HEK293 (cell line): ENCODE measurements around the gene PLEKHA7.

Experiments used
- CTCF ChIA-PET: fragments of 350-600 bp; formaldehyde crosslinking; extraction: SDS; loops from one replicate; lab custom pipeline; 2021; ENCODE audit warnings: antibody characterized with exemption; lab: Yijun Ruan, JAX
- POLR2A ChIA-PET: fragments of 300-600 bp; formaldehyde crosslinking; extraction: SDS; loops from one replicate; lab custom pipeline; 2020; ENCODE audit warnings: antibody characterized with exemption, inconsistent platforms; lab: Yijun Ruan, JAX
- H3K27ac ChIP-seq: fragments of 200-500 bp; sonication (Bioruptor generic); 2 replicates; pipeline ENCODE4 v1.5.1; 2014; ENCODE audit warnings: low read depth, low read length, control low read depth, inconsistent platforms; ENCODE audit errors: extremely low read depth
- H3K36me3 ChIP-seq, 2 experiments: fragments of 200-500 bp in 1 of 2; sonication (Bioruptor generic) in 1 of 2; 1 replicate in 1 of 2; 2 replicates in 1 of 2; pipeline ENCODE4 v1.5.1; 2014 to 2017; ENCODE audit warnings: inconsistent platforms in 2 of 2, low read length in 2 of 2; ENCODE audit not compliant: control insufficient read depth in 2 of 2, insufficient read depth in 1 of 2
- H3K4me1 ChIP-seq: fragments of 200-500 bp; sonication (Bioruptor generic); 2 replicates; pipeline ENCODE4 v1.5.1; 2014; ENCODE audit warnings: mild to moderate bottlenecking, low read length, inconsistent platforms; ENCODE audit not compliant: control insufficient read depth, insufficient read depth
- H3K4me3 ChIP-seq: 2 replicates; pipeline ENCODE4 v1.5.1; 2011; ENCODE audit warnings: low read depth, mild to moderate bottlenecking, control low read depth, low read length, moderate library complexity
- H3K9me3 ChIP-seq: fragments of 200-500 bp; sonication (Bioruptor generic); 2 replicates; pipeline ENCODE4 v1.5.1; 2014; ENCODE audit warnings: low read depth, low read length, inconsistent platforms; ENCODE audit not compliant: control insufficient read depth, insufficient read depth
- EGR2 ChIP-seq: fragments of 450-650 bp; formaldehyde crosslinking; IDR thresholded peaks from 2 replicates; pipeline ENCODE4 v1.5.1; 2016; ENCODE audit warnings: low read depth, missing biosample characterization, missing genetic modification characterization
- GLIS1 ChIP-seq: fragments of 450-650 bp; formaldehyde crosslinking; IDR thresholded peaks from 2 replicates; pipeline ENCODE4 v1.5.1; 2016; ENCODE audit warnings: missing biosample characterization, missing genetic modification characterization
- HOXA7 ChIP-seq: sonication (generic); formaldehyde crosslinking; IDR thresholded peaks from 2 replicates; pipeline ENCODE4 v1.8.1; 2022; ENCODE audit warnings: missing genetic modification reagents, borderline replicate concordance
- SP2 ChIP-seq: fragments of 450-650 bp; formaldehyde crosslinking; IDR thresholded peaks from 2 replicates; pipeline ENCODE4 v1.5.1; 2016; ENCODE audit warnings: missing biosample characterization, missing genetic modification characterization
- ZNF121 ChIP-seq: fragments of 450-650 bp; formaldehyde crosslinking; IDR thresholded peaks from 2 replicates; pipeline ENCODE4 v1.5.1; 2016; ENCODE audit warnings: missing biosample characterization, missing genetic modification characterization
- ZNF138 ChIP-seq: fragments of 450-650 bp; formaldehyde crosslinking; IDR thresholded peaks from 2 replicates; pipeline ENCODE4 v1.5.1; 2016; ENCODE audit warnings: missing biosample characterization, missing genetic modification characterization, borderline replicate concordance
- ZNF169 ChIP-seq: fragments of 450-650 bp; formaldehyde crosslinking; IDR thresholded peaks from 2 replicates; pipeline ENCODE4 v1.5.1; 2016; ENCODE audit warnings: missing biosample characterization, missing genetic modification characterization
- ZNF214 ChIP-seq: fragments of 450-650 bp; formaldehyde crosslinking; IDR thresholded peaks from 2 replicates; pipeline ENCODE4 v1.5.1; 2017; ENCODE audit warnings: missing biosample characterization, mild to moderate bottlenecking, missing genetic modification characterization, borderline replicate concordance
- ZNF501 ChIP-seq: fragments of 450-650 bp; formaldehyde crosslinking; IDR thresholded peaks from 2 replicates; pipeline ENCODE4 v1.5.1; 2016; ENCODE audit warnings: missing biosample characterization, missing genetic modification characterization
- ZNF600 ChIP-seq: fragments of 450-650 bp; formaldehyde crosslinking; IDR thresholded peaks from 2 replicates; pipeline ENCODE4 v1.5.1; 2016; ENCODE audit warnings: missing biosample characterization, missing genetic modification characterization
- ZNF629 ChIP-seq: fragments of 450-650 bp; formaldehyde crosslinking; IDR thresholded peaks from 2 replicates; pipeline ENCODE4 v1.5.1; 2017; ENCODE audit warnings: missing biosample characterization, missing genetic modification characterization
- ZNF677 ChIP-seq: fragments of 450-650 bp; IDR thresholded peaks from 2 replicates; pipeline ENCODE4 v1.5.0; 2018; ENCODE audit warnings: missing biosample characterization, mild to moderate bottlenecking, missing genetic modification characterization, moderate library complexity
- TF ChIP-seq, protein P1 (sequence below): fragments of 450-650 bp; formaldehyde crosslinking; IDR thresholded peaks from 2 replicates; pipeline ENCODE4 v1.5.1; 2016; ENCODE audit warnings: missing biosample characterization, missing genetic modification characterization
- TF ChIP-seq, protein P2 (sequence below): fragments of 450-650 bp; formaldehyde crosslinking; conservative IDR thresholded peaks from 2 replicates; pipeline ENCODE4 v1.5.1; 2016; ENCODE audit warnings: low read depth, missing biosample characterization, missing genetic modification characterization
- TF ChIP-seq, protein P3 (sequence below): fragments of 450-650 bp; formaldehyde crosslinking; IDR thresholded peaks from 2 replicates; pipeline ENCODE4 v1.5.1; 2016; ENCODE audit warnings: missing biosample characterization, missing genetic modification characterization

Gene PLEKHA7

DNA sequence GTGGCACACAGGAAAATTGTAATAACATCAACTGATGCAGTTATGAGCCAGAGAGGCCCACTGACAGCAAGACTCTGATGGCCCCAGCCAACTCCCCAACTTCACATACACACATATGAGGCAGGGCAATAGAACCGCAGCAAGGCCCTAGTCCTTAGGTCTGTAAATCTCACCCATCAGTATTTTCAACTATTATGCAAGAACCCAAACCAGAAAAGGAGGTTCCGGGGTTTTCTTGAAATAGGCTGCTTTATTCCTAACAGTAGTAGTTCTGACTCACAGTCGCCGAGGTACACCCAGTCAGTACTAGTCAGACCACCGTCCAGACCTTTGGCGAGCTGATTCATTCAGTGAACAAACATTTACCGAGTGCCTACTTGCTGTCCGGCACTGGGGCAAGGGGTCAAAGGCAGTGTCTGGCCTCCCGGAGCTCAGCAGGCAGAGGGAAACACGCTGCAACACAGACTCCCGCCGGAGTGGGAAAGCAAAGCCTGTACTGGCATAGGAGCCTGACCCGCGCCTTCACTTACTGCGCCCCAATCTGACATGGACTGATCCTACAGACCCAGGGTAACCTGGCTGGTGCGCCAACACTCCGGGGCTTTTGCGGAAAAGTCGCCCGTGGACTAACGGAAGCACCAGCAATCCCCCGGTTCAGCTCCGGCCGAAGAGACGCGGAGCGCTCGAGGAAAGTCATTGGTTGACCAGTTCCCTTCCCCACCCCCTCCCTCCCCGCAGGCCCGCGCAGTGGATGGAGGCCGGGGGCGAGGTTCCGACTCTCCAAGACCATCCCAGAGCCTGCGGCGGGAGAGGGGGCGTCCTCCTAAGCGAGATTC, 1.3 kb downstream of the PLEKHA7 start:
- CTCF ChIA-PET: interaction anchor here (0.7 kb wide), 1 partner anchor 50 kb away, joined by 3 read pairs; no protein-coding TSS in a partner anchor
- Histone ChIP-seq H3K4me3 (peak overlapping the region; percentile 77), H3K36me3 (peaks cover 0 to 2% of the 10 kb centered on the region in 2 experiments; a peak in 1 of 3 replicates), H3K4me1 (no peaks in the 10 kb centered on the region; the same call in 1 of the 2 replicates), H3K9me3 (no peaks in the 10 kb centered on the region), H3K27ac (no peak overlapping the region; the same call in 1 of the 2 replicates)
- POLR2A ChIA-PET: interaction anchor here (0.6 to 1.2 kb wide), 3 partner anchors 23 to 257 kb away, joined by 3 to 4 read pairs (median 3); partner anchors contain the start of gene RPS13
- TF ChIP-seq GLIS1 (tag by site-specific recombination): 0 out of 2 replicates have a peak, but pooled peaks have one; percentile 13
- no peak for TF ChIP-seq ZNF677 (tag by site-specific recombination)
- no peak for TF ChIP-seq ZNF138 (tag by site-specific recombination)
- TF ChIP-seq ZNF214 (tag by site-specific recombination): no peak
- TF ChIP-seq, protein P1, sequence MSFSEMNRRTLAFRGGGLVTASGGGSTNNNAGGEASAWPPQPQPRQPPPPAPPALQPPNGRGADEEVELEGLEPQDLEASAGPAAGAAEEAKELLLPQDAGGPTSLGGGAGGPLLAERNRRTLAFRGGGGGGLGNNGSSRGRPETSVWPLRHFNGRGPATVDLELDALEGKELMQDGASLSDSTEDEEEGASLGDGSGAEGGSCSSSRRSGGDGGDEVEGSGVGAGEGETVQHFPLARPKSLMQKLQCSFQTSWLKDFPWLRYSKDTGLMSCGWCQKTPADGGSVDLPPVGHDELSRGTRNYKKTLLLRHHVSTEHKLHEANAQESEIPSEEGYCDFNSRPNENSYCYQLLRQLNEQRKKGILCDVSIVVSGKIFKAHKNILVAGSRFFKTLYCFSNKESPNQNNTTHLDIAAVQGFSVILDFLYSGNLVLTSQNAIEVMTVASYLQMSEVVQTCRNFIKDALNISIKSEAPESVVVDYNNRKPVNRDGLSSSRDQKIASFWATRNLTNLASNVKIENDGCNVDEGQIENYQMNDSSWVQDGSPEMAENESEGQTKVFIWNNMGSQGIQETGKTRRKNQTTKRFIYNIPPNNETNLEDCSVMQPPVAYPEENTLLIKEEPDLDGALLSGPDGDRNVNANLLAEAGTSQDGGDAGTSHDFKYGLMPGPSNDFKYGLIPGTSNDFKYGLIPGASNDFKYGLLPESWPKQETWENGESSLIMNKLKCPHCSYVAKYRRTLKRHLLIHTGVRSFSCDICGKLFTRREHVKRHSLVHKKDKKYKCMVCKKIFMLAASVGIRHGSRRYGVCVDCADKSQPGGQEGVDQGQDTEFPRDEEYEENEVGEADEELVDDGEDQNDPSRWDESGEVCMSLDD (tag by site-specific recombination): 0 out of 2 replicates have a peak, but pooled peaks have one; percentile 9
- TF ChIP-seq ZNF501 (tag by site-specific recombination): peak; percentile 31; the same call in 1 of the 2 replicates
- peak; percentile 61; the same call in 1 of the 2 replicates for TF ChIP-seq EGR2 (tag by site-specific recombination)
- TF ChIP-seq ZNF600 (tag by site-specific recombination): peak; percentile 51; the same call in 1 of the 2 replicates
- TF ChIP-seq, protein P2, sequence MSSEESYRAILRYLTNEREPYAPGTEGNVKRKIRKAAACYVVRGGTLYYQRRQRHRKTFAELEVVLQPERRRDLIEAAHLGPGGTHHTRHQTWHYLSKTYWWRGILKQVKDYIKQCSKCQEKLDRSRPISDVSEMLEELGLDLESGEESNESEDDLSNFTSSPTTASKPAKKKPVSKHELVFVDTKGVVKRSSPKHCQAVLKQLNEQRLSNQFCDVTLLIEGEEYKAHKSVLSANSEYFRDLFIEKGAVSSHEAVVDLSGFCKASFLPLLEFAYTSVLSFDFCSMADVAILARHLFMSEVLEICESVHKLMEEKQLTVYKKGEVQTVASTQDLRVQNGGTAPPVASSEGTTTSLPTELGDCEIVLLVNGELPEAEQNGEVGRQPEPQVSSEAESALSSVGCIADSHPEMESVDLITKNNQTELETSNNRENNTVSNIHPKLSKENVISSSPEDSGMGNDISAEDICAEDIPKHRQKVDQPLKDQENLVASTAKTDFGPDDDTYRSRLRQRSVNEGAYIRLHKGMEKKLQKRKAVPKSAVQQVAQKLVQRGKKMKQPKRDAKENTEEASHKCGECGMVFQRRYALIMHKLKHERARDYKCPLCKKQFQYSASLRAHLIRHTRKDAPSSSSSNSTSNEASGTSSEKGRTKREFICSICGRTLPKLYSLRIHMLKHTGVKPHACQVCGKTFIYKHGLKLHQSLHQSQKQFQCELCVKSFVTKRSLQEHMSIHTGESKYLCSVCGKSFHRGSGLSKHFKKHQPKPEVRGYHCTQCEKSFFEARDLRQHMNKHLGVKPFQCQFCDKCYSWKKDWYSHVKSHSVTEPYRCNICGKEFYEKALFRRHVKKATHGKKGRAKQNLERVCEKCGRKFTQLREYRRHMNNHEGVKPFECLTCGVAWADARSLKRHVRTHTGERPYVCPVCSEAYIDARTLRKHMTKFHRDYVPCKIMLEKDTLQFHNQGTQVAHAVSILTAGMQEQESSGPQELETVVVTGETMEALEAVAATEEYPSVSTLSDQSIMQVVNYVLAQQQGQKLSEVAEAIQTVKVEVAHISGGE: 0 out of 2 replicates have a peak, but pooled peaks have one; percentile 19
- 0 out of 2 replicates have a peak, but pooled peaks have one; percentile 10 for TF ChIP-seq ZNF629 (tag by site-specific recombination)
- TF ChIP-seq ZNF169 (tag by site-specific recombination): no peak
- peak; percentile 31; the same call in 1 of the 2 replicates for TF ChIP-seq ZNF121 (tag by site-specific recombination)
- TF ChIP-seq HOXA7 (CRISPR knock-in tag): no peak
- peak; percentile 62 for TF ChIP-seq SP2
- TF ChIP-seq, protein P3, sequence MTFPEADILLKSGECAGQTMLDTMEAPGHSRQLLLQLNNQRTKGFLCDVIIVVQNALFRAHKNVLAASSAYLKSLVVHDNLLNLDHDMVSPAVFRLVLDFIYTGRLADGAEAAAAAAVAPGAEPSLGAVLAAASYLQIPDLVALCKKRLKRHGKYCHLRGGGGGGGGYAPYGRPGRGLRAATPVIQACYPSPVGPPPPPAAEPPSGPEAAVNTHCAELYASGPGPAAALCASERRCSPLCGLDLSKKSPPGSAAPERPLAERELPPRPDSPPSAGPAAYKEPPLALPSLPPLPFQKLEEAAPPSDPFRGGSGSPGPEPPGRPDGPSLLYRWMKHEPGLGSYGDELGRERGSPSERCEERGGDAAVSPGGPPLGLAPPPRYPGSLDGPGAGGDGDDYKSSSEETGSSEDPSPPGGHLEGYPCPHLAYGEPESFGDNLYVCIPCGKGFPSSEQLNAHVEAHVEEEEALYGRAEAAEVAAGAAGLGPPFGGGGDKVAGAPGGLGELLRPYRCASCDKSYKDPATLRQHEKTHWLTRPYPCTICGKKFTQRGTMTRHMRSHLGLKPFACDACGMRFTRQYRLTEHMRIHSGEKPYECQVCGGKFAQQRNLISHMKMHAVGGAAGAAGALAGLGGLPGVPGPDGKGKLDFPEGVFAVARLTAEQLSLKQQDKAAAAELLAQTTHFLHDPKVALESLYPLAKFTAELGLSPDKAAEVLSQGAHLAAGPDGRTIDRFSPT (tag by site-specific recombination): 0 out of 2 replicates have a peak, but pooled peaks have one; percentile 26
